SK-N-SH treated with all-trans-retinoic acid at 6 μM for 48 hours (cell line): ENCODE results near the gene ADK.

Source experiments
- ARNTL ChIP-seq: fragments of 450-650 bp; formaldehyde crosslinking; IDR thresholded peaks from 2 replicates; pipeline ENCODE4 v1.5.0; 2020; ENCODE audit warnings: low read depth, mild to moderate bottlenecking, moderate library complexity, borderline replicate concordance
- CSRNP3 ChIP-seq: fragments of 250-450 bp; sonication (Bioruptor Pico); IDR thresholded peaks from 2 replicates; pipeline ENCODE4 v1.5.1; 2021; ENCODE audit warnings: mild to moderate bottlenecking, moderate library complexity
- GLIS3 ChIP-seq: fragments of 250-450 bp; sonication (Bioruptor Pico); IDR thresholded peaks from 2 replicates; pipeline ENCODE4 v1.5.0; 2020; ENCODE audit warnings: mild to moderate bottlenecking, moderate library complexity
- OSR1 ChIP-seq: fragments of 250-450 bp; sonication (Bioruptor Pico); IDR thresholded peaks from 2 replicates; pipeline ENCODE4 v1.8.0; 2022; ENCODE audit warnings: moderate library complexity, mild to moderate bottlenecking, inconsistent platforms
- SNAI2 ChIP-seq: fragments of 250-450 bp; sonication (Bioruptor Pico); IDR thresholded peaks from 2 replicates; pipeline ENCODE4 v1.5.0; 2020; ENCODE audit warnings: mild to moderate bottlenecking, moderate library complexity
- TCF4 ChIP-seq: fragments of 250-450 bp; sonication (Bioruptor Pico); IDR thresholded peaks from 2 replicates; pipeline ENCODE4 v1.8.0; 2021; ENCODE audit warnings: mild to moderate bottlenecking, moderate library complexity, borderline replicate concordance
- ZC3H10 ChIP-seq: fragments of 250-450 bp; sonication (Bioruptor Pico); IDR thresholded peaks from 2 replicates; pipeline ENCODE4 v1.5.1; 2021; ENCODE audit warnings: mild to moderate bottlenecking, moderate library complexity
- ZFP3 ChIP-seq: fragments of 250-450 bp; sonication (Bioruptor Pico); IDR thresholded peaks from 2 replicates; pipeline ENCODE4 v1.5.0; 2020; ENCODE audit warnings: mild to moderate bottlenecking, moderate library complexity
- ZFP30 ChIP-seq: fragments of 450-650 bp; formaldehyde crosslinking; IDR thresholded peaks from 2 replicates; pipeline ENCODE4 v1.5.0; 2022; ENCODE audit warnings: mild to moderate bottlenecking, moderate library complexity
- ZNF70 ChIP-seq: fragments of 450-650 bp; formaldehyde crosslinking; IDR thresholded peaks from 2 replicates; pipeline ENCODE4 v1.5.0; 2020; ENCODE audit warnings: mild to moderate bottlenecking, moderate library complexity
- TF ChIP-seq, protein P1 (sequence below): fragments of 250-450 bp; sonication (Bioruptor Pico); IDR thresholded peaks from 2 replicates; pipeline ENCODE4 v1.5.0; 2020; ENCODE audit warnings: mild to moderate bottlenecking, moderate library complexity
- TF ChIP-seq, protein P2 (sequence below): fragments of 250-450 bp; sonication (Bioruptor Pico); IDR thresholded peaks from 2 replicates; pipeline ENCODE4 v1.8.0; 2021; ENCODE audit warnings: low read depth, mild to moderate bottlenecking, moderate library complexity, borderline replicate concordance
- TF ChIP-seq, protein P3 (sequence below): fragments of 250-450 bp; sonication (Bioruptor Pico); IDR thresholded peaks from 2 replicates; pipeline ENCODE4 v1.8.0; 2020; ENCODE audit warnings: mild to moderate bottlenecking, moderate library complexity, borderline replicate concordance

- TF ChIP-seq, protein P1, sequence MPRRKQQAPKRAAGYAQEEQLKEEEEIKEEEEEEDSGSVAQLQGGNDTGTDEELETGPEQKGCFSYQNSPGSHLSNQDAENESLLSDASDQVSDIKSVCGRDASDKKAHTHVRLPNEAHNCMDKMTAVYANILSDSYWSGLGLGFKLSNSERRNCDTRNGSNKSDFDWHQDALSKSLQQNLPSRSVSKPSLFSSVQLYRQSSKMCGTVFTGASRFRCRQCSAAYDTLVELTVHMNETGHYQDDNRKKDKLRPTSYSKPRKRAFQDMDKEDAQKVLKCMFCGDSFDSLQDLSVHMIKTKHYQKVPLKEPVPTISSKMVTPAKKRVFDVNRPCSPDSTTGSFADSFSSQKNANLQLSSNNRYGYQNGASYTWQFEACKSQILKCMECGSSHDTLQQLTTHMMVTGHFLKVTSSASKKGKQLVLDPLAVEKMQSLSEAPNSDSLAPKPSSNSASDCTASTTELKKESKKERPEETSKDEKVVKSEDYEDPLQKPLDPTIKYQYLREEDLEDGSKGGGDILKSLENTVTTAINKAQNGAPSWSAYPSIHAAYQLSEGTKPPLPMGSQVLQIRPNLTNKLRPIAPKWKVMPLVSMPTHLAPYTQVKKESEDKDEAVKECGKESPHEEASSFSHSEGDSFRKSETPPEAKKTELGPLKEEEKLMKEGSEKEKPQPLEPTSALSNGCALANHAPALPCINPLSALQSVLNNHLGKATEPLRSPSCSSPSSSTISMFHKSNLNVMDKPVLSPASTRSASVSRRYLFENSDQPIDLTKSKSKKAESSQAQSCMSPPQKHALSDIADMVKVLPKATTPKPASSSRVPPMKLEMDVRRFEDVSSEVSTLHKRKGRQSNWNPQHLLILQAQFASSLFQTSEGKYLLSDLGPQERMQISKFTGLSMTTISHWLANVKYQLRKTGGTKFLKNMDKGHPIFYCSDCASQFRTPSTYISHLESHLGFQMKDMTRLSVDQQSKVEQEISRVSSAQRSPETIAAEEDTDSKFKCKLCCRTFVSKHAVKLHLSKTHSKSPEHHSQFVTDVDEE (CRISPR knock-in tag) = no peak
- TF ChIP-seq, protein P2, sequence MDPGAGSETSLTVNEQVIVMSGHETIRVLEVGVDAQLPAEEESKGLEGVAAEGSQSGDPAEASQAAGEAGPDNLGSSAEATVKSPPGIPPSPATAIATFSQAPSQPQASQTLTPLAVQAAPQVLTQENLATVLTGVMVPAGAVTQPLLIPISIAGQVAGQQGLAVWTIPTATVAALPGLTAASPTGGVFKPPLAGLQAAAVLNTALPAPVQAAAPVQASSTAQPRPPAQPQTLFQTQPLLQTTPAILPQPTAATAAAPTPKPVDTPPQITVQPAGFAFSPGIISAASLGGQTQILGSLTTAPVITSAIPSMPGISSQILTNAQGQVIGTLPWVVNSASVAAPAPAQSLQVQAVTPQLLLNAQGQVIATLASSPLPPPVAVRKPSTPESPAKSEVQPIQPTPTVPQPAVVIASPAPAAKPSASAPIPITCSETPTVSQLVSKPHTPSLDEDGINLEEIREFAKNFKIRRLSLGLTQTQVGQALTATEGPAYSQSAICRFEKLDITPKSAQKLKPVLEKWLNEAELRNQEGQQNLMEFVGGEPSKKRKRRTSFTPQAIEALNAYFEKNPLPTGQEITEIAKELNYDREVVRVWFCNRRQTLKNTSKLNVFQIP (CRISPR knock-in tag) = no peak
- TF ChIP-seq ZC3H10 (CRISPR knock-in tag) = no peak
- no peak for TF ChIP-seq SNAI2 (CRISPR knock-in tag)
- TF ChIP-seq, protein P3, sequence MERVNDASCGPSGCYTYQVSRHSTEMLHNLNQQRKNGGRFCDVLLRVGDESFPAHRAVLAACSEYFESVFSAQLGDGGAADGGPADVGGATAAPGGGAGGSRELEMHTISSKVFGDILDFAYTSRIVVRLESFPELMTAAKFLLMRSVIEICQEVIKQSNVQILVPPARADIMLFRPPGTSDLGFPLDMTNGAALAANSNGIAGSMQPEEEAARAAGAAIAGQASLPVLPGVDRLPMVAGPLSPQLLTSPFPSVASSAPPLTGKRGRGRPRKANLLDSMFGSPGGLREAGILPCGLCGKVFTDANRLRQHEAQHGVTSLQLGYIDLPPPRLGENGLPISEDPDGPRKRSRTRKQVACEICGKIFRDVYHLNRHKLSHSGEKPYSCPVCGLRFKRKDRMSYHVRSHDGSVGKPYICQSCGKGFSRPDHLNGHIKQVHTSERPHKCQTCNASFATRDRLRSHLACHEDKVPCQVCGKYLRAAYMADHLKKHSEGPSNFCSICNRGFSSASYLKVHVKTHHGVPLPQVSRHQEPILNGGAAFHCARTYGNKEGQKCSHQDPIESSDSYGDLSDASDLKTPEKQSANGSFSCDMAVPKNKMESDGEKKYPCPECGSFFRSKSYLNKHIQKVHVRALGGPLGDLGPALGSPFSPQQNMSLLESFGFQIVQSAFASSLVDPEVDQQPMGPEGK (CRISPR knock-in tag) = no peak
- TF ChIP-seq TCF4 (CRISPR knock-in tag) = no peak
- no peak for TF ChIP-seq ARNTL (CRISPR knock-in tag)
- no peak for TF ChIP-seq CSRNP3 (CRISPR knock-in tag)
- no peak for TF ChIP-seq ZNF70
- no peak for TF ChIP-seq GLIS3 (CRISPR knock-in tag)
- no peak for TF ChIP-seq ZFP30 (CRISPR knock-in tag)
- TF ChIP-seq OSR1 (CRISPR knock-in tag) = no peak
- TF ChIP-seq ZFP3 = no peak
These were observed 124.8 kb downstream of the ADK start for GRCh38 chr10:74275755-74276290.
